K562 (cell line): ENCODE results near the gene STK31. TPM values are rescaled to one million over a fixed set of nuclear protein-coding genes. Genes with fewer than 3 reads are reported as not detected.

Experiments used
- ATAC-seq: fragments of 200-7000 bp; cut with Tn5 transposase; 3 replicates; pipeline ENCODE4 v1.9.1; 2020; ENCODE audit warnings: moderate library complexity
- BruUV-seq: library from RNA; stranded (reverse); fragments of 400-500 nt; replicated peaks from 2 replicates; lab custom pipeline; 2021; lab: Mats Ljungman, UMichigan
- CTCF ChIA-PET: fragments of 300-600 bp; formaldehyde crosslinking; extraction: SDS; loops from one replicate; lab custom pipeline; 2021; ENCODE audit warnings: low intra/inter-chr PET ratio; lab: Yijun Ruan, JAX
- POLR2A ChIA-PET: fragments of 300-600, 350-650 bp; sonication (Branson Sonifier 250); formaldehyde crosslinking; extraction: SDS; loops from one replicate; lab custom pipeline; 2021; ENCODE audit warnings: antibody characterized with exemption, inconsistent platforms; lab: Yijun Ruan, JAX
- DNase-seq, 4 experiments: peaks; one replicate each; pipeline versions ENCODE4 v3.0.0 to v3.0.0-alpha.2; 2011 to 2018; ENCODE audit warnings: low spot score in 3 of 4, mixed read lengths in 3 of 4; ENCODE audit errors: extremely low read depth in 1 of 4
- FAIRE-seq: peaks from 2 replicates; lab custom pipeline; 2011; peaks lifted over from hg19 to GRCh38; lab: Jason Lieb, UNC
- H2AFZ ChIP-seq: 2 replicates; pipeline ENCODE4 v1.6.0; 2011; ENCODE audit warnings: low read depth, low read length, control low read depth, inconsistent platforms
- H3K27ac ChIP-seq: fragments of 200-600 bp; 3 replicates; pipeline ENCODE4 v1.8.0; 2011; ENCODE audit warnings: low read depth, mild to moderate bottlenecking, control low read depth, inconsistent platforms, low read length, moderate library complexity, mixed read lengths; ENCODE audit errors: extremely low read depth
- H3K27me3 ChIP-seq, 2 experiments: fragments of 300-600 bp in 1 of 2; 2 replicates in 1 of 2; 3 replicates in 1 of 2; pipeline versions ENCODE4 v1.6.0 to v1.8.0; 2011; ENCODE audit warnings: inconsistent platforms in 2 of 2, low read length in 2 of 2, mild to moderate bottlenecking in 1 of 2, mixed read lengths in 1 of 2, moderate library complexity in 1 of 2; ENCODE audit not compliant: control insufficient read depth in 2 of 2, insufficient read depth in 2 of 2
- H3K36me3 ChIP-seq: fragments of 300-600 bp; 3 replicates; pipeline ENCODE4 v1.8.0; 2011; ENCODE audit warnings: mild to moderate bottlenecking, low read length, inconsistent platforms; ENCODE audit not compliant: control insufficient read depth, insufficient read depth
- H3K4me1 ChIP-seq, 2 experiments: fragments of 200-600 bp in 1 of 2; replicated peaks in 1 of 2; 2 replicates in 1 of 2; 3 replicates in 1 of 2; pipeline versions ENCODE4 v1.5.1 to v1.8.0; 2011; ENCODE audit warnings: inconsistent platforms in 2 of 2, low read length in 2 of 2, mild to moderate bottlenecking in 1 of 2, mixed read lengths in 1 of 2, moderate library complexity in 1 of 2; ENCODE audit not compliant: control insufficient read depth in 2 of 2, insufficient read depth in 2 of 2
- H3K4me2 ChIP-seq: 2 replicates; pipeline ENCODE4 v1.6.1; 2011; ENCODE audit warnings: low read length, control low read depth, inconsistent platforms, mixed read lengths; ENCODE audit not compliant: insufficient read depth
- H3K4me3 ChIP-seq: fragments of 200-600 bp; sonication (generic), shearing (Covaris generic); 2 replicates; pipeline ENCODE4 v1.5.1; 2016; ENCODE audit warnings: control low read depth, inconsistent platforms
- H3K79me2 ChIP-seq: fragments of 200-600 bp; 3 replicates; pipeline ENCODE4 v1.8.0; 2011; ENCODE audit warnings: low read length, inconsistent platforms; ENCODE audit not compliant: control insufficient read depth, insufficient read depth
- H3K9ac ChIP-seq, 2 experiments: 2 replicates each; pipeline versions ENCODE4 v1.6.0 to v1.6.1; 2011; ENCODE audit warnings: low read depth in 2 of 2, low read length in 2 of 2, control low read depth in 1 of 2, inconsistent platforms in 1 of 2, mild to moderate bottlenecking in 1 of 2, mixed read lengths in 1 of 2; ENCODE audit not compliant: insufficient read depth in 1 of 2
- H3K9me1 ChIP-seq: one replicate; pipeline ENCODE4 v1.6.0; 2011; ENCODE audit warnings: inconsistent platforms, mild to moderate bottlenecking, low read length, moderate library complexity; ENCODE audit not compliant: control insufficient read depth, insufficient read depth
- H3K9me3 ChIP-seq: replicated peaks from 2 replicates; pipeline ENCODE4 v1.5.1; 2011; ENCODE audit warnings: low read depth, low read length, inconsistent platforms; ENCODE audit not compliant: control insufficient read depth, insufficient read depth
- H4K20me1 ChIP-seq: replicated peaks from 2 replicates; pipeline ENCODE4 v1.6.1; 2011; ENCODE audit warnings: low read length, inconsistent platforms, mixed read lengths; ENCODE audit not compliant: control insufficient read depth, insufficient read depth
- ATF3 ChIP-seq, 2 experiments: fragments of 450-650 bp in 1 of 2; sonication (generic) in 1 of 2; formaldehyde crosslinking in 1 of 2; IDR thresholded peaks in 1 of 2; conservative IDR thresholded peaks in 1 of 2; 2 replicates each; pipeline versions ENCODE4 v1.6.1 to v1.8.1; 2016 to 2023; ENCODE audit warnings: mild to moderate bottlenecking in 2 of 2, moderate library complexity in 2 of 2, inconsistent platforms in 1 of 2, missing genetic modification reagents in 1 of 2
- BRD4 ChIP-seq: fragments of 200-600 bp; sonication (generic); IDR thresholded peaks from 2 replicates; pipeline ENCODE4 v1.6.1; 2017; ENCODE audit warnings: inconsistent platforms
- GABPB2 ChIP-seq: fragments of 250-450 bp; sonication (Bioruptor Pico); conservative IDR thresholded peaks from 2 replicates; pipeline ENCODE4 v1.5.1; 2021; ENCODE audit warnings: mild to moderate bottlenecking
- IRF2 ChIP-seq: sonication (generic); formaldehyde crosslinking; IDR thresholded peaks from 2 replicates; pipeline ENCODE4 v1.8.1; 2022; ENCODE audit warnings: mild to moderate bottlenecking, missing genetic modification reagents
- MBD1 ChIP-seq: fragments of 250-450 bp; sonication (Bioruptor Pico); IDR thresholded peaks from 2 replicates; pipeline ENCODE4 v1.8.0; 2022; ENCODE audit warnings: inconsistent platforms
- NEUROD1 ChIP-seq: fragments of 150-350 bp; IDR thresholded peaks from 2 replicates; pipeline ENCODE4 v1.6.1; 2014; ENCODE audit warnings: borderline replicate concordance, low read length, low read depth; ENCODE audit not compliant: partially characterized antibody
- NFE2 ChIP-seq: IDR thresholded peaks from 2 replicates; pipeline ENCODE4 v1.6.1; 2014; ENCODE audit warnings: antibody characterized with exemption, low read depth
- PHB2 ChIP-seq: fragments of 450-650 bp; IDR thresholded peaks from 2 replicates; pipeline ENCODE4 v1.6.1; 2017; ENCODE audit warnings: low read depth
- PPARD ChIP-seq: fragments of 250-450 bp; sonication (Bioruptor Pico); IDR thresholded peaks from 2 replicates; pipeline ENCODE4 v1.8.0; 2022; ENCODE audit warnings: inconsistent platforms, mild to moderate bottlenecking, moderate library complexity
- SLC30A9 ChIP-seq: fragments of 250-450 bp; sonication (Bioruptor Pico); IDR thresholded peaks from 2 replicates; pipeline ENCODE4 v1.8.0; 2022; ENCODE audit warnings: mild to moderate bottlenecking, moderate library complexity
- TOE1 ChIP-seq, 2 experiments: fragments of 450-650 bp in 1 of 2; sonication (generic) in 1 of 2; formaldehyde crosslinking in 1 of 2; IDR thresholded peaks; 2 replicates each; pipeline versions ENCODE4 v1.7.1 to v1.8.0; 2016 to 2022; ENCODE audit warnings: borderline replicate concordance in 2 of 2, mild to moderate bottlenecking in 2 of 2, antibody characterized with exemption in 1 of 2, inconsistent platforms in 1 of 2, low read depth in 1 of 2, missing genetic modification reagents in 1 of 2, moderate library complexity in 1 of 2
- USF1 ChIP-seq: sonication (generic); formaldehyde crosslinking; IDR thresholded peaks from 2 replicates; pipeline ENCODE4 v1.9.0; 2022; ENCODE audit warnings: mild to moderate bottlenecking, missing genetic modification reagents
- ZKSCAN8 ChIP-seq: fragments of 200-800 bp; sonication (Bioruptor generic); IDR thresholded peaks from 2 replicates; pipeline ENCODE4 v1.6.1; 2016; ENCODE audit warnings: missing genetic modification characterization, missing compliant biosample characterization
- ZNF408 ChIP-seq: fragments of 250-450 bp; sonication (Bioruptor Pico); IDR thresholded peaks from 2 replicates; pipeline ENCODE4 v1.4.0; 2020; ENCODE audit warnings: low read depth, mild to moderate bottlenecking, moderate library complexity
- ZNF518B ChIP-seq: fragments of 250-450 bp; sonication (Bioruptor Pico); IDR thresholded peaks from 2 replicates; pipeline ENCODE4 v1.5.0; 2021; ENCODE audit warnings: mild to moderate bottlenecking, moderate library complexity
- ZNF644 ChIP-seq: fragments of 200-800 bp; sonication (Bioruptor generic); IDR thresholded peaks from 2 replicates; pipeline ENCODE4 v1.6.1; 2016; ENCODE audit warnings: low read depth, missing genetic modification characterization, missing compliant biosample characterization
- WGBS: fragments of 100-300 bp; shearing (Covaris generic); methylation state at CpG from one replicate; pipeline ENCODE4 v1.1.6; 2016; ENCODE audit warnings: low coverage, mixed read lengths; ENCODE audit not compliant: insufficient coverage; ENCODE audit errors: missing lambda C conversion rate; 5-methylcytosine and 5-hydroxymethylcytosine counted together
- in situ Hi-C: fragments of 300-500 bp; cut with MboI; formaldehyde crosslinking; loops from 4 replicates; pipeline ENCODE4 v1.15.0; 2018; ENCODE audit warnings: inconsistent platforms, mixed read lengths
- intact Hi-C: fragments of 100-400 bp; cut with micrococcal nuclease; formaldehyde crosslinking; loops from 2 replicates; pipeline ENCODE4 v1.14.2; 2022
- polyA plus RNA-seq, 8 experiments: library from polyadenylated mRNA; depleted of rRNA in 4 of 8; stranded (reverse) in 5 of 8; unstranded in 3 of 8; fragments of >200 nt; fragmentation: Nextera tagmentation in 2 of 8; fragmentation: Illumina TruSeq in 1 of 8; extraction: Ambion mirVana in 2 of 8; extraction: Trizol in 1 of 8; gene quantifications; 2 replicates each; pipeline versions ENCODE4 v1.2.1 to v1.2.3, GENCODE V29; 2011 to 2014; ENCODE audit warnings: inconsistent platforms in 1 of 8, missing spikeins in 1 of 8
- total RNA-seq, 7 experiments: library from RNA; depleted of rRNA in 6 of 7; stranded (reverse); fragments of >200 nt in 6 of 7; fragmentation: Illumina TruSeq in 2 of 7; extraction: Trizol in 2 of 7; gene quantifications; 2 replicates each; pipeline versions ENCODE4 v1.2.1 to v1.2.3, GENCODE V29; 2011 to 2021; ENCODE audit warnings: low replicate concordance in 1 of 7

Gene STK31
- total and polyA plus RNA-seq, 9 of the 15 experiments (the other 6 are each of a cell fraction or from before 2014, with no cell fraction given): 0.09 to 1.2 (median 0.26) TPM

GRCh38 chr7:23661385-23661784 lies 48.6 kb upstream of the STK31 start:
- Histone ChIP-seq H3K27ac (no peak overlapping the region), H3K36me3 (no peaks in the 10 kb centered on the region), H3K4me3 (no peak overlapping the region), H3K9ac (no peak overlapping the region), H3K9me1 (no peaks in the 10 kb centered on the region), H3K9me3 (peaks cover 3% of the 10 kb centered on the region; the same call in 1 of the 2 replicates), H4K20me1 (no peaks in the 10 kb centered on the region), H2AFZ (no peak overlapping the region), H3K4me2 (no peak overlapping the region), H3K27me3 (no peaks in the 10 kb centered on the region; a peak in 3 of 5 replicates), H3K4me1 (no peaks in the 10 kb centered on the region), H3K79me2 (no peaks in the 10 kb centered on the region)
- in situ Hi-C loops: no loop called here
- intact Hi-C loops: no loop called here
- no TSS peak for BruUV-seq
- no peak for ATAC-seq
- DNase-seq: no peak
- POLR2A ChIA-PET: interaction anchor here (1.7 kb wide), 1 partner anchor 14 kb away, joined by 5 read pairs; no protein-coding TSS in a partner anchor
- CTCF ChIA-PET: no interaction called here
- WGBS: 3% methylated on average over 3 of the region's 3 CpGs
- no peak for FAIRE-seq
- TF ChIP-seq TOE1 (IDR thresholded peaks at IDR 0.05; ENCODE audit: borderline replicate concordance) (no peak), TOE1 (CRISPR knock-in tag; IDR thresholded peaks at IDR 0.05; ENCODE audit: borderline replicate concordance, low read depth) (no peak), GABPB2 (no peak), ZNF644 (tag) (no peak), PHB2 (no peak), ATF3 (IDR thresholded peaks at IDR 0.05) (no peak), ATF3 (CRISPR knock-in tag; conservative IDR thresholded peaks at IDR 0.05) (no peak), MBD1 (CRISPR knock-in tag) (no peak), SLC30A9 (CRISPR knock-in tag) (no peak), BRD4 (no peak), ZNF518B (CRISPR knock-in tag) (no peak), PPARD (CRISPR knock-in tag) (no peak), ZNF408 (CRISPR knock-in tag) (no peak), NFE2 (no peak), IRF2 (CRISPR knock-in tag) (no peak), ZKSCAN8 (CRISPR knock-in tag) (no peak), USF1 (no peak), NEUROD1 (no peak)
